RWPE1 (cell line): ENCODE measurements around the gene LMBRD2.
"Not testable (repeated sequence)": the region's sequence is repeated elsewhere in the genome, so short reads cannot be mapped to it uniquely, and the experiment has no call there.

Experiments
- CTCF ChIA-PET: fragments of 350-600 bp; sonication (Branson Sonifier 250); formaldehyde crosslinking; extraction: SDS; loops from one replicate; lab custom pipeline; 2021; lab: Yijun Ruan, JAX
- POLR2A ChIA-PET: fragments of 400-600 bp; formaldehyde crosslinking; extraction: SDS; loops from one replicate; lab custom pipeline; 2020; ENCODE audit warnings: antibody characterized with exemption; ENCODE audit not compliant: low non-redundant PET; lab: Yijun Ruan, JAX
- DNase-seq: peaks from one replicate; pipeline ENCODE4 v3.0.0; 2012; ENCODE audit warnings: low spot score
- H3K27ac ChIP-seq: fragments of 450-650 bp; 2 replicates; pipeline ENCODE4 v1.5.1; 2017
- CTCF ChIP-seq: fragments of 450-650 bp; conservative IDR thresholded peaks from 2 replicates; pipeline ENCODE4 v1.5.1; 2017; ENCODE audit warnings: low read depth, mild to moderate bottlenecking

LMBRD2 gene

GRCh38 chr5:36151434-36152323, at the start of gene LMBRD2, which contains the start of gene SKP2:
Gene LMBRD2 (minus strand): TSS chr5:36151887. CDS start chr5:36143349, 8,538 bp downstream.
Gene SKP2 (plus strand): TSS chr5:36152111. CDS start chr5:36152263, 152 bp downstream.
- peak within 1 kb of the TSS; percentile 75 for H3K27ac ChIP-seq
- ChIA-PET POLR2A (interaction anchor here (0.5 kb wide), 1 partner anchor 64 kb away, joined by 3 read pairs; no protein-coding TSS in a partner anchor), CTCF (interaction anchor here (0.7 to 1.3 kb wide), 2 partner anchors 23 to 73 kb away, joined by 3 to 4 read pairs; no protein-coding TSS in a partner anchor)
- no peak for TF ChIP-seq CTCF
- peak; percentile 96 for DNase-seq

- peak; percentile 64 for DNase-seq
- CTCF ChIA-PET = interaction anchor here (0.9 kb wide), 1 partner anchor 41 kb away, joined by 5 read pairs; the partner anchor contains the start of gene NADK2
- H3K27ac ChIP-seq = no peak overlapping the region
- no peak for TF ChIP-seq CTCF
- POLR2A ChIA-PET = no interaction called here
Measured at GRCh38 chr5:36200513-36200912, 48.8 kb upstream of the LMBRD2 start.

- no peak for DNase-seq
- no peak overlapping the region for H3K27ac ChIP-seq
- POLR2A ChIA-PET = no interaction called here
- CTCF ChIA-PET = no interaction called here
- TF ChIP-seq CTCF = no peak
Measured at GRCh38 chr5:36199620-36200019, 47.9 kb upstream of the LMBRD2 start.

- CTCF ChIA-PET, DNase-seq, POLR2A ChIA-PET, H3K27ac ChIP-seq: not testable (repeated sequence)
Measured at GRCh38 chr5:36198783-36199182, 47.1 kb upstream of the LMBRD2 start.

- POLR2A ChIA-PET = no interaction called here
- no peak overlapping the region for H3K27ac ChIP-seq
- CTCF ChIA-PET = interaction anchor here (0.7 kb wide), 1 partner anchor 42 kb away, joined by 3 read pairs; no protein-coding TSS in a partner anchor
- no peak for DNase-seq
- TF ChIP-seq CTCF = no peak
Measured at GRCh38 chr5:36198281-36198680, 46.6 kb upstream of the LMBRD2 start.

GRCh38 chr5:36193746-36194145, 42.1 kb upstream of the LMBRD2 start:
- no peak overlapping the region for H3K27ac ChIP-seq
- TF ChIP-seq CTCF = no peak
- DNase-seq = no peak
- POLR2A ChIA-PET = no interaction called here
- CTCF ChIA-PET = interaction anchor here (0.7 kb wide), 1 partner anchor 28 kb away, joined by 3 read pairs; no protein-coding TSS in a partner anchor

- POLR2A ChIA-PET, DNase-seq, H3K27ac ChIP-seq, CTCF ChIA-PET: not testable (repeated sequence)
Measured at GRCh38 chr5:36184408-36184807, 32.7 kb upstream of the LMBRD2 start.
